Cardiac muscle cell (in vitro differentiated cells and primary cell): Measurements from ENCODE around the gene CNP. TPM values are rescaled to one million over a fixed set of nuclear protein-coding genes. Genes with fewer than 3 reads are reported as not detected.
A peak's percentile ranks its signal among the peaks of the same experiment; 100 is the strongest.

Source experiments
- DNase-seq, 2 donors: peaks; one replicate each; pipeline versions ENCODE4 v3.0.0 to v3.0.0-alpha.2; 2010 to 2017; ENCODE audit warnings: low read depth in 1 of 2, low spot score in 1 of 2
- H3K27ac ChIP-seq: fragments of 200-600 bp; sonication (generic); 2 replicates; pipeline ENCODE4 v1.5.1; 2016
- H3K27me3 ChIP-seq: fragments of 200-600 bp; sonication (generic); 2 replicates; pipeline ENCODE4 v1.6.0; 2016; ENCODE audit warnings: control low read depth
- H3K36me3 ChIP-seq: fragments of 200-600 bp; sonication (generic); 2 replicates; pipeline ENCODE4 v1.5.1; 2016; ENCODE audit warnings: control low read depth
- H3K4me1 ChIP-seq: fragments of 200-600 bp; sonication (generic); 2 replicates; pipeline ENCODE4 v1.8.1; 2017; ENCODE audit warnings: low read depth, mild to moderate bottlenecking, mixed run types
- H3K4me3 ChIP-seq: fragments of 200-600 bp; sonication (generic); 2 replicates; pipeline ENCODE4 v1.5.1; 2016; ENCODE audit warnings: mild to moderate bottlenecking
- H3K9me3 ChIP-seq: fragments of 200-600 bp; sonication (generic); 2 replicates; pipeline ENCODE4 v1.5.1; 2017; ENCODE audit warnings: low read depth, mild to moderate bottlenecking, control low read depth
- CTCF ChIP-seq: IDR thresholded peaks from 2 replicates; pipeline ENCODE4 v1.5.1; 2012; ENCODE audit warnings: low read depth, mild to moderate bottlenecking, low read length
- polyA plus RNA-seq: library from polyadenylated mRNA; unstranded; fragments of >200 nt; fragmentation: Nextera tagmentation; extraction: Ambion mirVana; gene quantifications from 2 replicates; pipeline ENCODE4 v1.2.1, GENCODE V29; 2016
- total RNA-seq: library from RNA; depleted of rRNA; stranded (reverse); fragments of >200 nt; gene quantifications from 2 replicates; pipeline ENCODE4 v1.2.3, GENCODE V29; 2016

The CNP gene
- total and polyA plus RNA-seq, 2 experiments from 2014 or later: 69.0 to 82.8 TPM

DNA sequence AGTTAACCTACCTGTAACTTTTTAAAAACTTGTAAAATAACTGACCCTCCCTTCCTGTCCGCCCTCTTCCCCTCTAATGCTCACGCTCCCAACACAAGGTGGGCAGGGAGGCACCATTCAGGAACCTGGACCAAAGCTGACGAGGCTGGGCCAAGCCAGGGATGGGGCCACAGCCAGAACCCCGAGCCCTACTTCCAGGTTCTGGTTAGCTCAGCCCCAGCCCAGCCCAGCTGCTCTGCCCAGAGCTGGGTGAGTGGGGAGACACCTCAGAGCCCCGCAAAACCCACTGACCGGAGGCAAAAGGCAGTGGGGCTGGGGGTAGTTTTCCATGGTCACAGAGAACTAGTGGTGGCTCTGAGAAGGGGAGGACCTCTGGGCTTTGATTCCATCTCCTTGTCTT, 7.4 kb downstream of the CNP start:
- Histone ChIP-seq H3K27me3 (no peaks in the 10 kb centered on the region), H3K9me3 (no peaks in the 10 kb centered on the region), H3K4me1 (no peaks in the 10 kb centered on the region), H3K4me3 (no peak overlapping the region), H3K27ac (peak overlapping the region; percentile 34), H3K36me3 (peaks cover 46% of the 10 kb centered on the region)
- TF ChIP-seq CTCF: no peak
- no peak for DNase-seq

DNA sequence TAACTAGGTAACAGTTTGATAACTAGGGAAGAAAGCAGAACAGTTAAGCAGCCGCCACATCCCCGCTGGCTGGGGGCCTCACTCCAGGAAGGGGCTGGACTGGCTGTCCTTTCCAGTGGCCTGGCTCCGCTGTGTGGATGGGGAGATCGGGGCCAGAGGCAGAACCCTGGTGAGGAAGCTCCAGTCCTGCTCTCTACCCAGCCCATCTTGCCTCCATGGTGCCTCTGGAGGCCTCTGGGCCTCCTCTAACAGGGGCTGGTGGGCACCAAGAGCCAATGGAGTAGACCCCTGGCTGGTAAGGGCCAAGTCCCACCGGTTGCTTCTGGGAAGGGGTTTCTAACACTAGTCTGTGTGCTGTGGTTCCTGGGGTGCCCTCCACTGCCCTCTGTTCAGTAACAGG, 8.1 kb downstream of the CNP start:
- no peaks in the 10 kb centered on the region for H3K9me3 ChIP-seq
- H3K4me3 ChIP-seq: no peak overlapping the region
- no peaks in the 10 kb centered on the region for H3K4me1 ChIP-seq
- H3K27ac ChIP-seq: peak overlapping the region; percentile 34
- DNase-seq: no peak
- TF ChIP-seq CTCF: no peak
- peaks cover 47% of the 10 kb centered on the region for H3K36me3 ChIP-seq
- H3K27me3 ChIP-seq: no peaks in the 10 kb centered on the region

- peaks cover 51% of the 10 kb centered on the region for H3K36me3 ChIP-seq
- H3K9me3 ChIP-seq: no peaks in the 10 kb centered on the region
- H3K27me3 ChIP-seq: no peaks in the 10 kb centered on the region
Observed at GRCh38 chr17:41975099-41976083, 8.8 kb downstream of the CNP start.

DNA sequence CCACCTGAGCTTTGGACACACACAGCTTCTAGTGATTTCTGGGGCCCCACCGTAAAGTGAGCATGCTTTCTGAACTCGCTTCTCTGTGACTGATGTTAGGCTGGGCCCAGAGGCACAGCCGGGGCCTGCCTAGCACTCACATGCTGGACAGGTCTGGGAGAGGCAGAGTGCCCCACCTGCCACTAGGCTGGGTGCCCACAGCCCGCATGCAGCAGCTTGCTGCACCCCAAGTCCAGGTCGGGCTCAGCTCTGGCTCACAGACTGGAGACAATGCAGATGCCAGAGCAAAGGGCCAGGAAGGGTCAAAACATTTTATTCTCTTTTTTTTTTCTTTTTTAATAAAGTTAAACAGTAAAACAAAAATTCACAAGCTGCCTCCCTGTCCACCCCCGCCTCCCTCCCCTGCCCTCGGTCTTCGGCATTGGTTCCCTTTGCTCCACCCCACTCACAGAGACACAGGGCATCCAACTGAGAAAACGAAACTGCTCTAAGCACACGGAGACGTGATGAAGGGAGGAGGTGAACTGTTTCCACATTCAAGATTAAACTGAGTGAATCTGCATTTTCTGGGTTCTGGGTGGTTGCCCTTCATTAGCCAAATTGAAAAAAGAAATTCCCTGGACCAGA, 9.7 kb downstream of the CNP start:
- no peaks in the 10 kb centered on the region for H3K4me1 ChIP-seq
- no peak for TF ChIP-seq CTCF
- peaks cover 58% of the 10 kb centered on the region for H3K36me3 ChIP-seq
- H3K27ac ChIP-seq: no peak overlapping the region
- no peaks in the 10 kb centered on the region for H3K9me3 ChIP-seq
- H3K27me3 ChIP-seq: no peaks in the 10 kb centered on the region
- DNase-seq: no peak
- H3K4me3 ChIP-seq: no peak overlapping the region

More at GRCh38 chr17:41975099-41976083, 8.8 kb downstream of the CNP start:
- Histone ChIP-seq H3K4me3 (no peak overlapping the region), H3K4me1 (no peaks in the 10 kb centered on the region), H3K27ac (peak overlapping the region; percentile 34)
- no peak for TF ChIP-seq CTCF
- no peak for DNase-seq

DNA sequence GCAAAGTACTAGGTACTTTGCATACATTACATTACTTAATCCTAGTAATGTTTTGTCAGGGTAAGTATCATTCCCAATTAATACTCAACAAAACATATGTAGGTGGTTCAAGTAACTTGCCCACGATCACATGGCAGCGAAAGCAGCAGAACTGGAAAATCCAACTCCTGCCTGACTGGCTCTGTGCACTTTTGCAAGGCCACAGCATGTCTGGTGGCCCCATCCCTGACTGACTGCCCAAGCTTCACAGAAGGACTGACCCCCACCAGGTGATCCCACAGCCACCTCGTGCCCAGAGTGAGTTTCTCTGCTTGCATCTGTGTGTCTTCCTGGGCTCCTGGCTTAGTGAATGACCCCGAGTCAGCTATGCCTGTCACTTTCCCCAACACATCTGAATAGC, 11.4 kb downstream of the CNP start:
- H3K36me3 ChIP-seq: peaks cover 61% of the 10 kb centered on the region
- no peak for TF ChIP-seq CTCF
- H3K4me3 ChIP-seq: no peak overlapping the region
- H3K27ac ChIP-seq: peak overlapping the region; percentile 25
- no peaks in the 10 kb centered on the region for H3K4me1 ChIP-seq
- no peak for DNase-seq
- no peaks in the 10 kb centered on the region for H3K27me3 ChIP-seq
- no peaks in the 10 kb centered on the region for H3K9me3 ChIP-seq
